PC-9 (cell line): ENCODE data around the gene P4HB. TPM values are rescaled to one million over a fixed set of nuclear protein-coding genes. Genes with fewer than 3 reads are reported as not detected.

Experiments
- BruUV-seq: library from RNA; stranded (reverse); fragments of 400-500 nt; replicated peaks from 2 replicates; lab custom pipeline; 2021; lab: Mats Ljungman, UMichigan
- CTCF ChIA-PET: fragments of 300-600 bp; sonication (Branson Sonifier 250); formaldehyde crosslinking; loops from one replicate; lab custom pipeline; 2022; ENCODE audit warnings: antibody characterized with exemption; lab: Charles Lee
- POLR2A ChIA-PET: fragments of 300-600 bp; sonication (Branson Sonifier 250); formaldehyde crosslinking; loops from one replicate; lab custom pipeline; 2022; ENCODE audit warnings: antibody characterized with exemption; ENCODE audit not compliant: unreplicated experiment; lab: Charles Lee
- DNase-seq, 2 experiments: peaks; one replicate each; pipeline versions ENCODE4 v3.0.0 to v3.0.0-alpha.2; 2015 to 2022; ENCODE audit warnings: mixed read lengths in 1 of 2
- H2AFZ ChIP-seq: fragments of 200-600 bp; sonication (generic); 2 replicates; pipeline ENCODE4 v1.8.1; 2017; ENCODE audit warnings: antibody characterized with exemption
- H3F3A ChIP-seq: fragments of 200-600 bp; sonication (generic); 2 replicates; pipeline ENCODE4 v1.8.1; 2017; ENCODE audit warnings: antibody characterized with exemption, mild to moderate bottlenecking, low read depth; ENCODE audit not compliant: insufficient read depth
- H3K27ac ChIP-seq: fragments of 200-600 bp; sonication (generic); 2 replicates; pipeline ENCODE4 v1.6.1; 2016; ENCODE audit warnings: mixed run types
- H3K27me3 ChIP-seq: fragments of 200-600 bp; sonication (generic); 2 replicates; pipeline ENCODE4 v1.6.1; 2016; ENCODE audit warnings: low read depth, mixed run types; ENCODE audit not compliant: insufficient read depth
- H3K36me3 ChIP-seq: fragments of 200-600 bp; sonication (generic); 2 replicates; pipeline ENCODE4 v1.6.1; 2016; ENCODE audit warnings: low read depth, mixed run types
- H3K4me1 ChIP-seq: fragments of 200-600 bp; sonication (generic); replicated peaks from 2 replicates; pipeline ENCODE4 v1.6.1; 2016; ENCODE audit warnings: mixed run types; ENCODE audit not compliant: insufficient read depth
- H3K4me2 ChIP-seq: fragments of 200-600 bp; sonication (generic); 2 replicates; pipeline ENCODE4 v1.6.1; 2017; ENCODE audit warnings: mixed run types
- H3K4me3 ChIP-seq: fragments of 200-600 bp; sonication (generic); 2 replicates; pipeline ENCODE4 v1.6.1; 2016; ENCODE audit warnings: mixed run types
- H3K79me2 ChIP-seq: fragments of 200-600 bp; sonication (generic); 2 replicates; pipeline ENCODE4 v1.6.1; 2017; ENCODE audit warnings: low read depth, mixed run types
- H3K9me2 ChIP-seq: fragments of 200-600 bp; sonication (generic); 2 replicates; pipeline ENCODE4 v1.8.1; 2017; ENCODE audit warnings: mild to moderate bottlenecking; ENCODE audit not compliant: insufficient read depth
- H3K9me3 ChIP-seq: fragments of 200-600 bp; sonication (generic); 2 replicates; pipeline ENCODE4 v1.8.1; 2016; ENCODE audit warnings: low read depth; ENCODE audit not compliant: insufficient read depth
- H4K20me1 ChIP-seq: fragments of 200-600 bp; sonication (generic); 2 replicates; pipeline ENCODE4 v1.8.1; 2017; ENCODE audit not compliant: insufficient read depth
- EZH2 ChIP-seq: fragments of 200-600 bp; sonication (generic); IDR thresholded peaks from 2 replicates; pipeline ENCODE4 v1.8.0; 2017; ENCODE audit warnings: antibody characterized with exemption, low read depth
- intact Hi-C: fragments of 100-400 bp; cut with micrococcal nuclease; formaldehyde crosslinking; loops from one replicate; pipeline ENCODE4 v1.10.0; 2022; ENCODE audit not compliant: unreplicated experiment
- total RNA-seq: library from RNA; stranded (reverse); gene quantifications from 2 replicates; pipeline ENCODE4 v1.2.3, GENCODE V29; 2021
- TF ChIP-seq, protein P1 (sequence below): fragments of 200-600 bp; sonication (generic); conservative IDR thresholded peaks from 2 replicates; pipeline ENCODE4 v1.6.1; 2017; ENCODE audit warnings: mixed run types, antibody characterized with exemption, mild to moderate bottlenecking, moderate library complexity

Gene P4HB
- total RNA-seq, 1 experiment from 2014 or later: 636 TPM

DNA sequence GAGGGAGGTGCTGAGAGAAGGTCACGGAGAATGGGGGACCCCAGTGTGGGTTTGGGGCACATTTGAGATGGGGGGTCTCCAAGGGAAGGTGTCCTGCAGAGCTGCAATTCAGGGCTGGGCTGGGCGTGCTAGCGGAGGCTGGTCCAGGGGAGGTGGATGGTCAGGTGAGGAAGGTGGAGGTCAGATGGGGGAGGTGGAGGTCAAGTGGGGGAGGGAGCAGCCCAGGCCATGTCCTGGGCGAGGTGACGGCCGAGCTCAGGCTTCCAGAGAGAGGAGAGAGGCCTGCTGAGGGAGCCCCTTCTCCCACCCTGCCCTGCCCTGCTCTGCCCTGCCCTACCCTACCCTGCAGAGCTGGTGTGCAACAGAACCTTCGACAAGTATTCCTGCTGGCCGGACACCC lies 49.9 kb downstream of the P4HB start:
- Histone ChIP-seq H3K4me3 (no peak overlapping the region), H4K20me1 (no peaks in the 10 kb centered on the region), H3K9me2 (no peaks in the 10 kb centered on the region), H3F3A (no peaks in the 10 kb centered on the region), H2AFZ (no peak overlapping the region), H3K9me3 (no peaks in the 10 kb centered on the region), H3K27ac (no peak overlapping the region), H3K79me2 (no peaks in the 10 kb centered on the region), H3K4me2 (no peak overlapping the region), H3K27me3 (peaks cover 28% of the 10 kb centered on the region; the same call in 1 of the 2 replicates), H3K4me1 (no peaks in the 10 kb centered on the region), H3K36me3 (no peaks in the 10 kb centered on the region)
- BruUV-seq: no TSS peak
- intact Hi-C loops: no loop called here
- TF ChIP-seq, protein P1, sequence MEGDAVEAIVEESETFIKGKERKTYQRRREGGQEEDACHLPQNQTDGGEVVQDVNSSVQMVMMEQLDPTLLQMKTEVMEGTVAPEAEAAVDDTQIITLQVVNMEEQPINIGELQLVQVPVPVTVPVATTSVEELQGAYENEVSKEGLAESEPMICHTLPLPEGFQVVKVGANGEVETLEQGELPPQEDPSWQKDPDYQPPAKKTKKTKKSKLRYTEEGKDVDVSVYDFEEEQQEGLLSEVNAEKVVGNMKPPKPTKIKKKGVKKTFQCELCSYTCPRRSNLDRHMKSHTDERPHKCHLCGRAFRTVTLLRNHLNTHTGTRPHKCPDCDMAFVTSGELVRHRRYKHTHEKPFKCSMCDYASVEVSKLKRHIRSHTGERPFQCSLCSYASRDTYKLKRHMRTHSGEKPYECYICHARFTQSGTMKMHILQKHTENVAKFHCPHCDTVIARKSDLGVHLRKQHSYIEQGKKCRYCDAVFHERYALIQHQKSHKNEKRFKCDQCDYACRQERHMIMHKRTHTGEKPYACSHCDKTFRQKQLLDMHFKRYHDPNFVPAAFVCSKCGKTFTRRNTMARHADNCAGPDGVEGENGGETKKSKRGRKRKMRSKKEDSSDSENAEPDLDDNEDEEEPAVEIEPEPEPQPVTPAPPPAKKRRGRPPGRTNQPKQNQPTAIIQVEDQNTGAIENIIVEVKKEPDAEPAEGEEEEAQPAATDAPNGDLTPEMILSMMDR: no peak
- TF ChIP-seq EZH2: no peak
- DNase-seq: no peak
- ChIA-PET CTCF (no interaction called here), POLR2A (no interaction called here)

DNA sequence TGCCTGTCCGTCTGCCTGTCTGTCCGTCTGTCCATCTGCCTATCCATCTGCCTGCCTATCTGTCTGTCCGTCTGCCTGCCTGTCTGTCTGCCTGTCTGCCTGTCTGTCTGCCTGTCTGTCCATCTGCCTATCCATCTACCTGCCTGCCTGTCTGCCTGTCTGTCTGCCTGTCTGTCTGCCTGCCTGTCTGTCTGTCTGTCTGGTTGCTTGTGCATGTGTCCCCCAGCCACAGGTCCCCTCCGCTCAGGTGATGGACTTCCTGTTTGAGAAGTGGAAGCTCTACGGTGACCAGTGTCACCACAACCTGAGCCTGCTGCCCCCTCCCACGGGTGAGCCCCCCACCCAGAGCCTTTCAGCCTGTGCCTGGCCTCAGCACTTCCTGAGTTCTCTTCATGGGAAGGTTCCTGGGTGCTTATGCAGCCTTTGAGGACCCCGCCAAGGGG lies 50.8 kb downstream of the P4HB start:
- intact Hi-C loops: no loop called here
- Histone ChIP-seq H2AFZ (no peak overlapping the region), H3K4me1 (no peaks in the 10 kb centered on the region), H3K4me2 (no peak overlapping the region), H3F3A (no peaks in the 10 kb centered on the region), H3K27me3 (peaks cover 33% of the 10 kb centered on the region; the same call in 1 of the 2 replicates), H3K9me3 (no peaks in the 10 kb centered on the region), H4K20me1 (no peaks in the 10 kb centered on the region), H3K79me2 (no peaks in the 10 kb centered on the region), H3K27ac (no peak overlapping the region), H3K4me3 (no peak overlapping the region), H3K36me3 (no peaks in the 10 kb centered on the region), H3K9me2 (no peaks in the 10 kb centered on the region)
- DNase-seq: no peak
- TF ChIP-seq, protein P1: no peak
- TF ChIP-seq EZH2: no peak
- POLR2A ChIA-PET: no interaction called here
- BruUV-seq: no TSS peak
- CTCF ChIA-PET: no interaction called here

DNA sequence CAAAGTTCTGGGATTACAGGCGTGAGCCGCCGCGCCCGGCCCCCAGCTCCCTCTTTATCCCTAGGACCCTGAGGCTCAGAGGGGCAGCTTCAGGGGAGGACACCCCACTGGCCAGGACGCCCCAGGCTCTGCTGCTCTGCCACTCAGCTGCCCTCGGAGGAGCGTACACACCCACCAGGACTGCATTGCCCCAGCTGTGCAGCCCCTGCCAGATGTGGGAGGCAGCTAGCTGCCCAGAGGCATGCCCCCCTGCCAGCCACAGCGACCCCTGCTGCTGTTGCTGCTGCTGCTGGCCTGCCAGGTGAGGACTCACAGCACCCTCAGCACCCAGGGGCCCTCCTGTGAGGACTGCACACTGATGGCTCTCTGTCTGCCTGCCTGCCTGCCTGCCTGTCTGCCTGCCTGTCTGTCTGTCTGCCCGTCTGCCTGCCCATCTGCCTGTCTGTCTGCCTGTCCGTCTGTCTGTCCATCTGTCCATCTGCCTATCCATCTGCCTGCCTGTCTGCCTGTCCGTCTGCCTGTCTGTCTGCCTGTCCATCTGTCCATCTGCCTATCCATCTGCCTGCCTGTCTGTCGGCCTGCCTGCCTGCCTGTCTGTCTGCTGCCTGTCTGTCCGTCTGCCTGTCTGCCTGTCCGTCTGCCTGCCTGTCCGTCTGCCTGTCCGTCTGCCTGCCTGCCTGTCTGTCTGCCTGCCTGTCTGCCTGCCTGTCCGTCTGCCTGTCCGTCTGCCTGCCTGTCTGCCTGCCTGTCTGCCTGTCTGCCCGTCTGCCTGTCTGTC lies 51.4 kb downstream of the P4HB start:
- intact Hi-C loops: no loop called here
- Histone ChIP-seq H3K4me2 (no peak overlapping the region), H3F3A (no peaks in the 10 kb centered on the region), H3K4me3 (no peak overlapping the region), H3K9me3 (no peaks in the 10 kb centered on the region), H3K36me3 (no peaks in the 10 kb centered on the region), H3K27me3 (peaks cover 33% of the 10 kb centered on the region; the same call in 1 of the 2 replicates), H2AFZ (no peak overlapping the region), H3K9me2 (no peaks in the 10 kb centered on the region), H3K27ac (no peak overlapping the region), H3K79me2 (no peaks in the 10 kb centered on the region), H4K20me1 (no peaks in the 10 kb centered on the region), H3K4me1 (no peaks in the 10 kb centered on the region)
- ChIA-PET CTCF (interaction anchor here (1.3 kb wide), 1 partner anchor 14 kb away, joined by 5 read pairs; no protein-coding TSS in a partner anchor), POLR2A (interaction anchor here (0.7 kb wide), 1 partner anchor 65 kb away, joined by 25 read pairs; no protein-coding TSS in a partner anchor)
- TF ChIP-seq, protein P1: no peak; the same call in 1 of the 2 replicates
- no peak for TF ChIP-seq EZH2
- BruUV-seq: no TSS peak
- no peak for DNase-seq
